NCI-H2171 treated with DMSO at 0.1 percent for 48 hours (cell line): Measurements from ENCODE around the gene ETS1.

Experiments used
- DNase-seq: peaks from one replicate; lab custom pipeline; 2025; lab: John Stamatoyannopoulos, UW

ETS1 gene

DNA sequence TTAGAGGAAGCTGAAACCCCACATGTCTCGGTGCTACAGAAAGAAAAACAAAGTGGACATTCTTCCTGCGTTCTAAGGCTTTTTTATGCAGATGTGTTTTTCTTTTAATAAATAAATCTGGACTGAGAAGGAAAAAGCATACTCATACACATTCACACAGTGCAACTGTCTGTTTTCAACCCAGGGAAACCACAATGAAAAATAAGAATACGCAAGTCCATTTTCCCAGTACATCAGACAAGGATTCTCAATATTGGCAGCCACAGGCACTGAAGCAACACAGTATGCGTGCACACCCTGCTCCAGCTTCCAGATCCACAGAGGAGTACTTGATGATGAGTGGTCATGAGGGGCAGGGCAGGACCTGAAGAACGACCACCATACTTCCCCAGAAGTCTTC, 86.9 kb downstream of the ETS1 start:
- no peak for DNase-seq

DNA sequence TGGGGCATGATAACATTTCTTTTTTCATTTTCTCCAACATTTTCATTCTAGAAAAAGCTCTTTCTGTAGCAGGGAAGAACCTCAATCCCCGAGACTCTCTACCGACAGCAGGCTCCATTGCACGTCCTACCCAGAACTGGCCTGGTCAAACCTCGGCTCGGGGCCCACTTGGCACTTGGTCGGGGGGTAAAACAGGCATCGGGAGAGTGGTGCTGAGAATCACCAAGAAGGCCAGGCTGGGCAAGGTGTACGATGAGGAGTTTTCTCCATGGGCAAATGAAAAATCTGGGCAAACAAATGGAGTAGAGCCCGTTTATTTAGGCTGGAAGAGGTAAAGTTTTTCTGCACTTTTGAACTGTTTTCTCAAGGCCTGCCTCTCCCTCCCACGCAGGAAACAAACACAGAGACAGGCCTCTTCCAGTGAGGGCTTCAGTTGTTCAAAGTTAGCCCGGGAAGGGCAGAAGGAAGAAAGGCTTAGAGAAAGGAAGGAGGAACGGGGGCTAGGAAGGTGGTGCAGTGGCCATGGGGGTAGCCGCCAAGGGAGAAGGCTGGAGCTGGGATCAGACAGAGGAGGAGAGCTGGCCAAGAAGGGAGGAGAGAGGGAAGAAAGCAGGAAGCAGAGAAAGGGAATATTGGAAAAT, 87.6 kb downstream of the ETS1 start:
- no peak for DNase-seq

DNA sequence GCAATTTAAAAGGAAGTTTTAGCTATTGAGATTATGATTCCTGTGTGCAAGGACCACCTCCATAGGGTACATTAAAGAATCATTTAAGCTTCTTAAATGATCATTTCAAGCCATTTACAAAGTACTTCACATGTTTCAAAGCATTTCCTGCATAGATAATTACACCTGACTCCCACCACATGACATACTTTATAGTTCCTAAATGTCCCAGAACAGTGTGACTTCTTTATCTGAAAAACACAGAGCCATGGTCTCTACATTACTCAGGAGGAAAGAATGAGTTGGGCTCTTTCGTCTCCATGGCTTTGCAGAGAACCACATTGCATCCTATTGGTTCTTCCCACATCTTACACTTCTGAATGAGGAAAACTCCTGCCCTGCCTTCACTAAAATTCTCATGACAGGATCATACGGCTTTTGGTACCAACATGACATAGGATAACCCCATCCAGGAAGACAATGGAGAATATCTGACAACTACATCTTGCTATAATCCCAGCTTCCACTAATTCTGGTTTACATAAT, 88.6 kb downstream of the ETS1 start:
- no peak for DNase-seq

DNA sequence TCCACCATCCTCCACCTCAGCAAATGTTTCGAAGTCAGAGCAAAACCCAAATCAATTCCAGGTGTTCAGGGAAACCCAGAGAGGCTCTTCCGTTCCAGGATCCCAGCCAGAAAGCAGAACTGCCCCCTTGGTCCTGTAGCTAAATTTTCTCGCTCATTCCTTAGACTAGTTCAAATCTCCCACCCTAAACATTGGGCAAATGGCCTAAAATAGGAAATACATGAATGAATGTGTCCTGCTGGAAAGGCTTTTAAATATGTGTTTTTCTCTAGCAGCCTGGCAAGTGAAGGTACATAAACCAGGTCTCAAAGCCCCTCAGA, 89.6 kb downstream of the ETS1 start:
- no peak for DNase-seq

DNA sequence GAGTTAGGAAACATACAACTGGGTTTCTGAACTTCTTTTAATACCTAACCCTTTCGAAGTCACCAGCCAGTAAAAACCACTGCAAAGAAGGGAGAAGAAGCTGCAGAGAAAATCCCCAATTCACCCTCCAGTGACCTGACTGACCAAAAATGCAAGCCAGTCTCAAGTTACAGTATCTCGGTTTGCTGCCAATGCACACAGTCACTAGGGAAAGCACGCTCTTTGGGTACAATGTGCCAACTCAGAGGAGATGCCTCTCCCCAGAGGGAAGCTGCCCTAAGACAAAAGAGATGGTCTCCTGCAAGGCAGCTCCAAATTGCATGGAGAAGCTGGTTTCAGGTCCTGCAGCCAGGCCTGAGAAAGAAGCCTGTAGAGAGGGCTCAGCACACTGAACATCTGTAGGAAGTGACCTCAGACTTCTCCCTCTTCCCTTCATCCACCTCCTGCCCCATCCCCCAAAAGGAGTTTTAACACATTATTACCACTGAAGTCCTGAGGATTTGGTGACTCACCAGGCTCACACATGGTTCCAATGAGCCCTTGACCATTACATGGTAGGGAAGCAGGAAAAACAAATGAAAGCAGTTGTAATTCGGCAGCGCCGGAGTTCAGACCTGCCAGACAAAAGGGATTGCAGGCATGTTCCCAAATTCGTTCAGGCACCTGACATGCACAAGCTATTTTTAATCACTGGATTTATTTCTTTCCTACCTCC, 90.1 kb downstream of the ETS1 start:
- DNase-seq = no peak

DNA sequence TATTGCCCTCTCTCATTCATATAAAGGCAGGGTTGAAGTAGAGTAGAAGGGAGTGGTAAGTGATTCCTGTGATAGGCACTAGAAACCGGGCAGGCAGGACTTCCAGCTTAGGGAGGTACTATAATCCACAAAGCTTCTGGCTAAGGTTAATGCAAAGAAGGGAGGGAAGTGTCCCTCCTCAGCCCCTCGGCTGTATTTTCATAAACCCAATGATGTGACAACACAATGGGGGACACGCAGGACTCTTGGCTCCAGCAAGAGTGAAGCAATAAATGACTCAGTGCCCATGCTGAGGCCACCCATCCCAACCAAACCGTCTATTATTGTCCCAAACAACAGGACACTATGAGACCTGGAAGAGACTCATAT, 90.7 kb downstream of the ETS1 start:
- no peak for DNase-seq

DNA sequence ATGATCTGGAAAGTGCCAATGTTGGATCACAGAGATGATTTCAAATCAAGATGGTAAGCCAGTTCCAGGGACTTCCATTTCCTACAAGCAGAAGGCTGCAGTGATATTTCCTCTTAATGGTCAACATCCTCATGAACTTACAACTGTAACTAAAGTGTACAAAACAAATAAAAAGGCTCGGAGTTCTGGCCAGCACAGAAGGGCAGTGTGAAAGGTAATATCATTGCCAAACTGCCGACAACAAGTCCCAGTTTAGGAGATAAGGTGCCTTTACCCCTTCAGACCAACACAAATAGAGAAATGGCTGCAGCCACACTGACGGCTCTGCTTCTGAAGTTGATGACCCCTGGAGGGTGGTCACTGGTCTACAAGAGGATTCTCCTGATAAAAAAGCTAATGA, 91.1 kb downstream of the ETS1 start:
- no peak for DNase-seq

DNA sequence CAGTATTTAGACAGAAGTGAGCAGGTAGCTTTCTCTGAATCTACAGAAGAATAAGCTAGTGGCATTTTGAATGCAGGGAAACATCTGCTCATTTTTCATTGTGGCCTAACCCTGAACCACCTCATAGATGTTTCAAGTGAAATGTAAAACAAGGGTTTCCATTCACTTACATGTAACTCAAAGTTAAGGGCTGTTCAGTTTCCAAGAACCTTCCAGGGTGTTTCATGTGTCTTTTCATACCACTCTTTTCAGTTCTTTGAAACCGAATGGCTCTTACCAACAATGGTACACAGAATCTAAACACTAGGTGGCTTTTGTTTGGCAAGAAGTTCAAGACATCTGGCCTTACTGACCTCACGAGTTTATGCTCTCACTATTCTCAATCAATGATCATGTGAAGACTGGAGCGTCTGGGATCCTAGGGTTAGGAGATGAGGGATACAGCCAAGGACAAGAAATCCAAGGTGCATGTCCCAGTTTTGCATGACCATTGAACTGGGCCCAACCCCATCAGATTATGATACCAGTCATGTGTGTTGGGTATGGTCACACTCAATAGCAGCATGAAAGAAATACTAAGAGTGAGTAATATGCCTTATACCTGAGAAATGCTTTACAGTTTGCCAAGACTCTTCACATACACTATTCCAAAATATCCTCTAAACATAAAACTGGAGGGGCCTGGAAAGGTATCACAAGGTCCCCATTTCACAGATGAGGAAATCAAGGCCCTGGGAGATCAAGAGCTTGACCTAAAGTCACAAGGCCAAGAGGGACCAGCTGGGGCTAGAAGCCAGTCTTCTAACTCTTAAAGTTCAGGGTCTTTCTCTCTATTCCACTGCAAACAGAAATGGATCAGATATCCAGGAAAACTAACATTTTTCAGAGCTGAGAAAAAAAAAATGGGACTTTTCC, 92.7 kb downstream of the ETS1 start:
- no peak for DNase-seq

DNA sequence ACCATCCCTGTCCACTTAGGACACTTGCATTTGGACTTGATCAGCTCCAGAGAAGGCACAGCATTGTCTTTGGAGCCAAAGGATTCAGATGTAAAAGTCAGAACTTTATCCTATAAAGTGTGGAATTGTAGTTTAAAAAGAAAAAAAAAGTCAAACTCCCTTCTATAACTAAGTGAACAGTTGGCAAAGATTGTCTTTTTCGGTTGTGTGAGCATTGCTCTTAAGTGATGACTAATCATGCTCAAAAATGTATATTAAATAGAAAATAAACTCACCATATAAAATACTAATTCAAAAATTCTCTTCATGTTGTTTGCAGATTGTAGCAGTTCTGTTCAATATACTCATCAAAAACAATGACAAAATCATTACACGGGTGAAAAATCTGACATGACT, 93.8 kb downstream of the ETS1 start:
- no peak for DNase-seq

DNA sequence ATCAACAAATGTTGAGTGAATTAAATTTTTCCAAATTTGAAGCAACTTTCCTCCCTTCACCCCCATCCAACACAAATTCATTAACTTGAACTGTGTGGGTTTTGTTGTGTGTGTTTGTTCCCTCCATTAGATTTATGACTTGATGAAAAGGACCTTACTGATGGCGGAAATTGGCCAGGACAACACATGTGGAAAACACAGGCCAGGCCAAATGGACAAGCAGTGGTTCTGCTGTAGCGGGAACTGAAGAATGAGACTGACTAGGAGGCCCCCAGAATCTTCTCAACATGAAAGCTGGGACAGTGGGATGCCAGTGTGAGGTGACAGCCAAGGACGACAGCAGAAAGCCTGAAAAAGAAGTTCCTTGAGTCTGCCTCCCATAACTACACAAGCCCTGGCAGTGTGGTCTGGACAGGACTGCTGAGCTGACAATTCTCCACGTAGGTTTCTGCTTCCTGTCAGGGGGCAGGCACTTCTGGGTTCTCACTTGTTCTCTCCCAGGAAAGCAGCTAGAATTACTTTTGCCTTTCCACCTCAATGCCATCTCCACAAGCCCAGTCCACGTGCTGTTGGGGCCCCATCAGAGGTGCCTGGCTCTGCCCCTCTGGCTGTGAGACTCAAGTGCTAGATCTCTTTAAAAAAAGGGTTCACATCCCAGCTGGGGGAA, 94.3 kb downstream of the ETS1 start:
- DNase-seq = no peak

DNA sequence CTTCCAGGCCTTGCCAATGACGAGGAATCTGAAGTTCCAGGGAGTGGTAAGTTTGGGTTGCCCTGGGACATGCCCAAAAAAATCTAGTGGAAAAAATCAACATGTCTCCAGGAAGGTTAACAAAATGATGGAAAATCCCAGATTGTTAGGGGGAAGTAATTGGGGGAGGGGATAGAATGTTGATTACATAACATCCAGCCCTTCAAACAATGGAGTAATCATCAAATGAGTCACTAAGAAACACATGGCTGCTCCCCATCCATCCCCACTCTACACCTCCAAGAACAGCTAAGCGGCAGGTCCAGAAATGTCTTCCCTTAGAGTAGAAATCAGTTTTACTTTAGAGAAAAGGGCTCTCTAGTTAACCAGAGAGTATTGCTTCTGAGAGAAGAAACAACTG, 94.9 kb downstream of the ETS1 start:
- no peak for DNase-seq

DNA sequence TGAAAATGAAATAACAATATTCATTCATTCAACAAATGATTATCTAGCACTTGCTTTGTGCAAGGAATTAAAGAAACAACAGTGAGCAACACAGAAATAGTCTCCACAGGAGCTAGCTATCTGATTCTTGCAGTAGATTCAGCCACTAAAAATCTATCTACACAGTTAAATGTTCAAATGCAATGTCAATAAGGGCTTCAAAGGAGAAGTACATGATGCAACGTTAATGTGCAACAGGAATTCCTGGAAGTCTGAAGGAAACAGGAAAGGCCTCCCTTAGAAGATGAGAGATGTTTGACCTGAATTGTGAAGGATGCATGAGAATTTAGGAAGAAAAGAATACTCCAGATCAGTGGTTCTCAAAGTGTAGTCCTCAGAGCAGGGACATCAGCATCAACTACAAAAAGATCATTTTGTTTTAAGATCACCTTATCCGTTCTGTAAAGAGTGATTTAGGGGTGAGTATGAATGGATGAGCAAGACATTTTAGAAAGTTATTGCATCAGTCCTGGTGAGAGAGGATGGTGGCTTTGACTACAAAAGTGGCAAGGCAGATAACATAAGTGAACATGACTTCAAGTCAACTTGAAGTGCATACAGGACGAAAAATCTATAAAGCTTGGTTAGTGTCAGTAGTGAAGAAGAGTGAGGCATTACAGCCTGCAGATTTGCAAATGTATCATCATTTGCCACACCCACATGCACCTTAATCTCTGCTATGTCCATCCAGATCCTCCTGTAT, 96.0 kb downstream of the ETS1 start:
- no peak for DNase-seq

DNA sequence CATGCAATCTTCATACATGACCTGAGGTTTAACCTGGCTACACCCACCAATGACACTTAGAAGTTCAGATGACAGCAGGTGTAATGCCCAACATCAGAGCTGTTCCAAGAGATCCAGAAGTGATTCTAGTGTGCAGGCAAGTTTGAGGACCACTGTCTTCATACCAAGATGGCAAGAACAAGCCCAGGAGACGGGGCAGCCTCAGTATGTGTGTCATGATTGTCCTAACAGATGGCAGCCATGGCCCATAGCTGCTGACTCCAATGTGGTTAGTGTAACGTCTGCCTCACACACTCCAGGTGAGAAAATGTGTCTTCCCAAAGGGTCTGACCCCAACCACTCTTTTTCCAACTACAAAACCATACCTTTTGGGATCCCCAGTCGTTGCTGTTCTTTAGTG, 97.3 kb downstream of the ETS1 start:
- DNase-seq = no peak

DNA sequence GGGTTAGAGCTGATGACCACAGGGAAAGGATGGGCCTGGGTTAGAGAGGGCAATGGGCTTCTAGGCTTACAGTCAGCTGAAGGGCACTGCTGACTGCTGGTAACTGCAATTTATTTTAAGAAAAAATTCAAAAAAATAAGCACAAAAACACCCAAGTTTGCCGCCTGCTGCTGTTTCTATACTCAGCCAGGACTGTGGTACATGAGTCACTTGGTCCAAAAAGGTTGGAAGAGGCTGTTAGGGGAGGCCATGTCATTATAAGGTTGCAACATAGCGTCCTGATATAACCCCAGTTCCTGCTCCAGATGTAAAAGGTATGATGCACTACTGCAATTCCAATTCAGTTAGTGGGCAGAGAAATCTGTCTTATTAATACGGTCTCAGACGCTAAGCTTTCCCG, 98.9 kb downstream of the ETS1 start:
- no peak for DNase-seq

DNA sequence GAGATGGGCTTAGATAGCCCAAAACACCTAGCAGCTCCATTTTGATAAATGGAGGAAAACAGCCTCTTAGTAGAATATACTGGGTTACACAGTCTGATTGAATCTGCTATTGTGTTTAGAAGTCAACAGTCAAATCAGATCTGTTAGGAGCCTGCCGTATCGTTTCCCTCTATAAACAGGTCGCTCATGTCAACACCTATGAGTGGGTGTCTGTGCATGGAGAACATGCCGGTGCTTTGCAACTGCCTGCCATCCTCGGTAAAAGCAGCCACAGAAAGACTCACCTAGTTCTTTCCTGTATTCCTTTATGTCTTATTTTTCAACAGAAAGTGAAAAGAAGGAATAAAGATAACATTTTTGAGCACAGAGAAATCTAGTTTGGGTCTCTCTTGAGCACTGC, 99.4 kb downstream of the ETS1 start:
- DNase-seq = no peak

DNA sequence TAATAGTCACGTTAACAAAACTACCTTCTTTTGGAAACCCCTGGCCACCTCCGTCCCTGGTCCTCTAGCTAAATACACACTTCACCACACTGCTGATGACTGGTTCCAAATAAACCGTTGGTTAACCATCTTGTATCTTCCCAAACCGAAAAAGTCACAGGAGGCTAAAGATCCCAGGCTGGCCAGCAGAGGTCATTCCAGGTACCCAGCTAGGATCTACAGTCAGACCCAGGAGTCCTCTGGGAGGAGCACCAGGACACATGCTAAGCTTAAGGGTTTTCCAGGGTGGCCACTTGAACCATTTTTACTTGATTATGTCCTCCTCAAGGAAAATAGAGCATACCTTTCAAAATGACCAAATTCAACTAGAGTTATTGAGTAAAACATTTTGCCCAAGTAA, 103.2 kb downstream of the ETS1 start:
- DNase-seq = no peak

DNA sequence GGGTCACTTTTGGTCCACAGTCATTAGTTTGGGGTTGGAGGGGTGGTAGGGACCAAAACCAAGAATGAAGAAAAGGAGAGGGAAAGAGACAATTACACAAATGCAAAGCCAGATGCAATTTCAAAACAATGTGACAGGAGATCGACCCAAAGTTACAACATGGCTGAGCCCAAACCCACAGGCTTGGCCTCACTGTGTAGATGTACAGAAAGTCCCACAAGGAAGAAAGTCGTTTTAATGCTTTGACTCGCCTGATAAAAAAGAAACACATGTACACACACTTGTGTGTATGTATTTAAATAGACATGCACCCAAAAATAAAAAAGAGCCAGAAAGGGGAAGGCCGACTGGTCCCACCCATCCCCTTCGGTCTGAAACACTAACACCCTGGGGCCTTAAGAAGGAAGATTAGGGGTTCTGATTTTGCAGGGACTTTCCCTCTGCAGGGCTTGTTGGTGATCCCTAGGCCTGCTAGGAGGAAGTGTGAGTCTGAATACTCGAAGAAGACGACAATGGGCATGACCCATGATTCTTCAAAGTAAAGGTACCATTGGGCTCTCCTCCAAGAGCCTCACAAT, 104.1 kb downstream of the ETS1 start:
- DNase-seq = no peak

DNA sequence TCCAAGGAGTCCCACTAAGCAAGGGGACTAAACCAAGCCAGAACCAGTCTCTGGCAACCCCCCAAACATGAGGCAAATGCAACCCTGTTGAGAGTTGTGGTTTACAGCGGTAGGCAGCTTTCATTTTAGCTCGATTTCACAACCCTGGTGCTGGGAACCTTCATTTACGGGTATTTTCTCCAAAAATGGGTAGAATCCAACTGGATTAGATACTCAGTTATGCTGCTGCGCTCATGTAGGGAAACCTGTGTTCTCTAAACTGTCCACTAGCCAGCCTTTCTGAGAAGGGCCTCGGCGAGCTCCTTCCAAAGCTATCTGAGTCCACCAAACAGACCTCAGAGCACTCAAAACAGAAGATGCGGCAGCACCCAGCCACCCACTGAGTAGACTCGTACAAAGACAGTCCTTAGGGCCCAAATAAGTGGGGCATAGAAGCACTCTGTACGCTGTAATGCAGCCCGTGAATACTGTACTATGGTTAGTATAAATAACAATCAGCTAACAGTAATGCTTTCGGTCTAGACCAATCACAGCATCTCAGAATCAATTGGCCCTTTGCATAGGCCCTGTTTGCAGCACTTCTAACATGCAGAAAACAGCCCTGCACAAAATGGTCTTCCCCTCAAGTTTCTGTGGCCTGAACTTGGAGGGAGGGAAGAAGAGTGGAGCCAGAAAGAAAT, 104.7 kb downstream of the ETS1 start:
- DNase-seq = no peak

DNA sequence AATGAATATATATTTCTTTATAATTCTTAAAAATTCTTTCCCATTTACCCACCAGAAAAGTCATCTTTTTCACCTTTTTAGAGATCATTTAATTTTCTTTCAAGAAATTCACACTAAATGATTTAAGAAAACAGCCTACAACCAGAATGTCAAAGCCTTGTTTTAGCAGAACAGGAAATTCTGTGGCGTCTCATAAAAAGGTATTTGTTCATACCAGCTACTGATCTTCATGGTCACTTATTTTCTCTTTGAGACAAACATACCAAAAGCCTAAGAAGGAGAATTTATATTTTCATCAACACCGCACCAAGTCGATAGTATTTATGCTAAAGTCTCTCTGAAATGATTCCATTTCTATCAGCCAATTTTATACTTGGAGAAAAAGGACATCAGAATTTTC, 105.3 kb downstream of the ETS1 start:
- DNase-seq = no peak

DNA sequence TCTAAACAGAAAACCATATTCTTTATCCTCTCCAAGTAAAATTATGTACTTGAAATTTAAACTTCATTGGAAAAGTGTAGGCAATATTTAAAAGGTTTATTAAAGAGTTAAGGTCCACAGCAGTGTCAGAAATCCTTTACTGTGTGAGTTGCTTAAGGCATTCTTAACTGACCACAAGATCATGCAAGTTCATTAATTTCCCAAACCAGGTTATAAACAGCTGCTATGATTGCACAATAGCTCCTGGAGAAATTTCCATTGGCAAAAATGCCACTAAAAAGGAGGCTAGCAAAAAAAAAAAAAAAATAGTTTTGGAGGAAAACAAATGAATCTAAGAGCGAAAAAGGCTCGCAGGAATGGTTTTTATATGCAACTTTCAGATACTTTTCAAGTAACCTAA, 106.2 kb downstream of the ETS1 start:
- no peak for DNase-seq

DNA sequence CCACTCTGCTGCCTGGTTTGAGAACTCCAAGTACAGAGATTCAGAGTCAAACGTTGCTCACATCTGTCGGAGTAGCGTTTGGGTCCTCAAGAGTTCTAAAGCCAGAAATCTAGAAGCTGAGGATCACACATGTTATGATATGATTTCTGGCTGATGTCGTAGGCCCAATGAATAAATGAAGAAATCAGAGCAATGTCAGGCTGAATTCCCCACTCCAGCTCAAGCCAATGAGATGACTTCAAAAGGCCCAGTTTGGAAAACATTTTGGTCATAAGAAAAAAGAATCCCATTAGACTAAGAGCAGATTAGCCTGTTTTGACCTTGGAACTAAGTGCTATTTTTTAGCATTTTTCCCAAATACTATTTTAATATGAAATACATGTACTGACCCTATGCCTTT, 106.7 kb downstream of the ETS1 start:
- no peak for DNase-seq
